GM19240 (cell line): ENCODE results near the gene SERHL2.
"Not testable (repeated sequence)": the region's sequence is repeated elsewhere in the genome, so short reads cannot be mapped to it uniquely, and the experiment has no call there.

Experiments used
- DNase-seq: peaks from one replicate; pipeline ENCODE4 v3.0.0; 2011; ENCODE audit warnings: low spot score; ENCODE audit not compliant: insufficient read length

Gene SERHL2

GRCh38 chr22:42604403-42604802 lies 50.6 kb downstream of the SERHL2 start:
- no peak for DNase-seq

- not testable (repeated sequence) for DNase-seq
Observed at GRCh38 chr22:42607641-42608040, 53.9 kb downstream of the SERHL2 start.

DNA sequence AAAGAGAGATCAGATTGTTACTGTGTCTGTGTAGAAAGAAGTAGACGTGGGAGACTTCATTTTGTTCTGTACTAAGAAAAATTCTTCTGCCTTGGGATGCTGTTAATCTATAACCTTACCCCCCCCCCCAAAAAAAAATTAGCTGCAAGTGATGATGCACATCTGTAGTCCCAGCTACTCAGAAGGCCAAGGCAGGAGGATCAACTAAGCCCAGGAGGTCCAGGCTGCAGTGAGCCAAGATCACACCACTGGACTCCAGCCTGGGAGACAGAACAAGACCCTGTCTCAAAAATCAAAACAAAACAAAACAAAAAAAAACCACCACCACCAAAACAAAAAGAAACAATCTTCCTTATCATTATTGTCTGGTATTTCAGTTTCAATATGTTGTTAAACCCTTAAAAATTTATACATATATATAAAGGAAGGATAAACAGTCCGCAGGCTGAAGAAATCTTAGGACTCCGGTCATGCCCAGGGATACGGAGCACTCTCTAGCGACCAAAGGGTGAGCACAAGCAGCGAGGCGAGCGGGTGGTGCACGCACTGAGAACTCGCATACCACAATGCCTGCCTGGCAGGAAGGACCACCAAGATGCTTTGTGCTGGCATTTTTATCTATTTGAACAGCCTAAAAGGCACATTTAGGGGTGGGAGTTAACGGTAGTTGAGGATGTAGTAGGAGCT lies 54.5 kb downstream of the SERHL2 start:
- no peak for DNase-seq

DNA sequence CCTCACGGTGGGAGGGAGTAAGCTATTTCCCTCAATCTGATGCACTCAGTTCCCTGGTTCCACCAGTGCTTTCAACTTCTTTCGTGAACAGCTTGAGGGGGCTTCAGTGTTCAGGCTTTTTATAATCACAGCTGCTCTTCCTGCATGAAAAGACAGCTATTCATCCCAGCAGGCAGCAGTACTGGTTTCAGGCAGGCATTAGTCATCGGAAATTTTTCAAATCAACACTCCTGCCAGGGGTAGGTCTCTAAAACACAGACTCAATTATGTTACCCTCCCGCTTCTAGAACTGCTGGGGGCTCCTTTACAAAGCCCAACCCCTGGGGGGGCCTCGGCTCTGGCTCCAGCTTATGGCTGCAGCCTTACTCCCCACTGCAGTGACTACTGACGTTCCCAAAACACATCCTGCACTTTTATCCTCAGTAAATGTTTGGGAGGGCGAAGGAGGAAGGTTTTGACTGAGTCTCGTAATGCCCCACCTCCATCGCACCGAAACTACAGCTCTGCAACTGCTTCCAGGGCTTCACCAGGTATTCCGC lies 55.1 kb downstream of the SERHL2 start:
- no peak for DNase-seq

DNA sequence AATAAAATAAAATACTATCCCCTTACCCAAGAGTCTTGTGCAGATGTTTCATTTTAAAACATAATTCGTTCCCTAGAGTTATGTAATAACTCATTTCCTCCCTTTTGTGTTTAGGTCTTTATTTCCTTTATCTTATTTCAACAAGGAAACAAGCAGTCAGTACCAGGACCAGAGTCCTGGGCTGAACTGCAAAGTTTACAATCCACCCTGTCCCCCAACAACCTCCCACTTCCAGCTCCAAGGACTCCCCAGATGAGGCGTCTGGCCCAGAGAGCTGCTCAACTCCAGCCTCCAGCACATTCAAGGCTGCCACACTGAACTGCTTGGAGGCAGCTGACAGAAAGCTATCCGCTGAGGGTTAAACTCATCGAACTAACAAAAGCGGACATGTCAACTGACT lies 56.4 kb downstream of the SERHL2 start:
- DNase-seq: no peak

DNA sequence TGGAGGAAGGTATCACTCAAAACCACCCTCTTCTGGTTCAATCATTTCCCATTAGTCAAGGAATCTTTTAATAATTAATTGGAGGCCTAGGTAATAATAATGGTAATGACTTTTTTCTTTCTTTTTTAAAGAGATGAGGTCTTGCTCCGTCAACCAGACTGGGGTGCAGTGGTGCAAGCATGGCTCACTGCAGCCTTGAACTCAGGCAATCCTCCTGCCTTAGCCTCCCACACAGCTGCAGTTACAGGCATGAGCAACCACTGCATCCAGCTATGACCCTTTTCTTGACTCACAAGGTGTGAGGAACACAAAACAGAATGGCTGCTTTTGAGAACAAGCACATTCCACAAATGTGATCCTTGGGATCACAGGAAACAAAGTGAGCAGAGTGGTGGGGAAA lies 57.3 kb downstream of the SERHL2 start:
- no peak for DNase-seq

- DNase-seq: no peak
Observed at GRCh38 chr22:42612336-42612735, 58.6 kb downstream of the SERHL2 start.

DNA sequence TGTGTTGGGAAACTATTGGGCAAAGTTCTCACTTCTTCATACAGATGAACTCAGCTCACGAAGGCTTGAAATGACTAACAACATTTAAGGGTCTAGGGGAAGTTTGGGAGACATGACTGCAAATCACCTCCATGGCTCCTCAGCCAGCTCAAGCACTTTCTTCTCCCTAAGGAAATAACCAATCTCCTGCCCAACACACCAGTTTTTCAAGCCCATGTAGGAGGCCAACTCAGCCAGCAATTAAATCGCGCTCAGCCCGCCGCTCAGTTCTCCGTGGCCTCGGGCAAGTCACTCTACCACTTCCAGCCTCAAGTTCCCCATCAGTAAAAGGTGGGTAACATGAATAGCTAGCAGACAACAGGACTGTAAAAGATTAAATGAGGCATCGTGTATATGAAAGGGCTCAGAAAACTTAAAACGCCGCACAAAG lies 60.1 kb downstream of the SERHL2 start:
- DNase-seq: no peak

DNA sequence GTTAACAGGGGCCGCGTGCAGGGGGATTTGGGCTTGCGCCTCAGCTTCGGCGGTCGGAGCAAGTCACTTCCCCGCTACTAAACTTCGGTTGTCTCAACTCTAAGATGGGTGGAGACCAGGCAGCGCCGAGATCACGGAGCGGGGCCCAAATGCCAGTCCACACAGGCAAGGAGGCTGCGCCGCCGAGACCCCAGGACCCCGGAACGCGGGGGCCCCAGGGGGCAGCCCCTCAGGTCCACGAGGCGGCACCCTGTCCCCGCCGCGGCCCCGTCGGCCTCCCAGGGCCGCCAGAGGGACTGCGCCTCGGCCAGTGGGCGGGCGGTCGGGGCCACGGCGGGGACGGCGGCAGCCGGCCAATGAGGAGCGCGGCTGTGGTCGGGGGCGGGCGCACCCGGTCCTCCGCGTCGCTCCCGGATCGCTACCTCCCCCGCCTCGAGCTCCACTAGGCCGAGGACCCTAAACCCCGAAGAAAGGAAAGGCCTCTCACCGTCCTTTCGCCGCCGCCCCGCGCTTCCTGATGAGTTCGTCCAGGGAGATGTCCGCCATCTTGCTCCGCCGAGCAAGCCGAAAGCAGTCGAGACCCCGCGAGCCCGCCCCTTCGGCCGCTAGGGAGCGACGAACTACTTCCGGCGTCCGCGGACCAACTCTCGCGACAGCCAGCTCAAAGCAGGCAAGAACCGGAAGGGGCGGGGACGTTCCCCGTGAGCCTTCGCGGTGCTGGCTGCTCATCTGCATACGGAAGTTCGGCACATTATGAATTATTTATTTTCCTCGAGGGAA lies 60.7 kb downstream of the SERHL2 start, which contains the start of gene POLDIP3:
POLDIP3 (minus strand) TSS at position 572 of the 780 bp plus-strand sequence; CDS start at position 546, 26 bp downstream.
- DNase-seq: peak; percentile 95

GRCh38 chr22:42615092-42615859 lies 61.5 kb downstream of the SERHL2 start:
- peak; percentile 83 for DNase-seq

DNA sequence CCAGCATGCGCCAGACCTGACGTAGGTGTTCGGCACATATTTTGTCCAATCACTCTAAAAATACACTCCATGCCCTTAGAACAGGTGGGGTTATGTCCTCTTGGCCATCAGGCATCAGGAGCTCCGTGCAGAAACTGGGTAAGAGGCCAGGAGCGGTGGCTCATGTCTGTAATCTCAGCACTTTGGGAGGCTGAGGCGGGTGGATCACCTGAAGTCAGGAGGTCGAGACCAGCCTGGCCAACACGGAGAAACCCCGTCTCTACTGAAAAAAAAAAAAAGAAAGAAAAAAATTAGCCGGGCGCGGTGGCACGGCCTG lies 62.1 kb downstream of the SERHL2 start:
- DNase-seq: not testable (repeated sequence)

DNA sequence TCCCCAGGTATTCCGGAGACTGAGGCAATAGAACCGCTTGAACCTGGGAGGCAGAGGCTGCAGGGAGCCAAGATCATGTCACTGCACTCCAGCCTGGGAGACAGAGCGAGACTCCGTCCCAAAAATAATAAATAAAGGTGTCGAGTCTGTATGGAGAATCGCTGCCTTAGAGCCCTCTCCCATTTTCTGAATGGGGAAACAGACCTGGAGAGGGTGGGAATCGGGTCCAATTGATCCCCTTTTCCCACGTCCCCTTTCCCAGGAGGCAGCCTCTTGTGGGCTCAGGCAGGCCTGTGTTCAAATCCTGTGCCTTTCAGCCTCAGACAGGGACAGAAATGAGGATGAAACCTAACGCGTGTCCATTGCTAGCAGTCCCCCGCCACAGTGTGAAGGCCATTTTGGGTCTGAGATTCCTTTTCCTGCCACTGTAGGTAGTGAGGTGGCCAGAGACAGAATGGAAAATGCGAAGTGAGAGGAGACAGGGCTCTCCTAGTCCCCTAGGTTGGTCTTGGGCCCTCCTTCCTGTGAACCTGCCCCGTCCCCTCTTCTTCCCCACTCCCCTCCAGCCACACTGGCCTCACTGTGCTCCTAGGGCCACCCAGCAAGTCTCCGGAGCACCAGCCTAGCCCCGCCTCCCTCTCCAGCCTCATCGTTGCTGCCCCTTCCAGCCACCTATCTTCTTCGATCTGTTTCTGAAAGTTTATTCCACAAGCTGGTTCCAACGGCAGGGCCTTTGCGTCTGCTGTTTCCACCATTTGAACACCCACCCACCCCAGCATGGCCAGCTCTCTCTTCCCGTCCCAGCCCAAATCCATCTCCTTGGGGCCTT lies 63.6 kb downstream of the SERHL2 start:
- DNase-seq: no peak

- DNase-seq: no peak
Observed at GRCh38 chr22:42619261-42620063, 65.7 kb downstream of the SERHL2 start.

- DNase-seq: no peak
Observed at GRCh38 chr22:42620084-42620483, 66.3 kb downstream of the SERHL2 start.

DNA sequence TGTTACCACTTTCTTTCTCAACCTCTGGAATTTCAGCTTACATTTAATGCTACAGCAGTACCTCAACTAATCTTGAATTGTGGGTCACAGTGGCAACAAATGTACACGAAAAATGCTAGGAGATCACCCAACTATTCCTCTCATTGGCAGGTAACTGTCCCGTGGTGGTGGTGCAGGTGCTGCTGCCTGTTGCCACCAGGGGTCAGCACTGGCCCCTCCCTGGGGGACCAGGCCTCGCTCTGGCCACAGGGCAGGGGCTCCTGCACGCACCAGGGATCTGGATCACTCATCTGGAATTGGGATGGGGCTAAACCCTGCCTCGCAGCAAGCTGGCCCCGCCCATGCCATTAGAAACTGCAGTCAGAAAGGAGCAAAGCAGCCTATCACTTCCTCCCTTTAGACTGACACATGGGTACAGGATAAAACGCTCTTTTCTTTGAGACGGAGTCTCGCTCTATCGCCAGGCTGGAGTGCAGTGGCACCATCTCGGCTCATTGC lies 67.8 kb downstream of the SERHL2 start:
- DNase-seq: peak; percentile 86

GRCh38 chr22:42622061-42622710 lies 68.4 kb downstream of the SERHL2 start:
- no peak for DNase-seq

GRCh38 chr22:42623301-42623751 lies 69.6 kb downstream of the SERHL2 start:
- peak; percentile 51 for DNase-seq
